Psoas muscle (tissue), 8 donors: ENCODE measurements around the gene USB1. TPM values are rescaled to one million over a fixed set of nuclear protein-coding genes. Genes with fewer than 3 reads are reported as not detected.

Experiments
- ATAC-seq, 4 donors: fragments of 200-7000 bp; cut with Tn5 transposase; one replicate each; pipeline ENCODE4 v1.9.1; 2020; ENCODE audit warnings: moderate library complexity in 3 of 4, mild to moderate bottlenecking in 2 of 4
- DNase-seq, 2 donors: peaks; one replicate each; pipeline ENCODE4 v3.0.0-alpha.2; 2020
- H3K27ac ChIP-seq: fragments of 200-600 bp; one replicate; pipeline ENCODE4 v1.8.0; 2022
- H3K27me3 ChIP-seq, 3 donors: fragments of 200-600 bp in 1 of 3; one replicate each; pipeline versions ENCODE4 v1.6.1 to v1.8.0; 2013 to 2022; ENCODE audit warnings: low read length in 2 of 3, mild to moderate bottlenecking in 2 of 3, moderate library complexity in 1 of 3; ENCODE audit not compliant: insufficient read depth in 3 of 3
- H3K36me3 ChIP-seq, 2 donors: fragments of 200-600 bp in 1 of 2; one replicate each; pipeline versions ENCODE4 v1.6.1 to v1.8.0; 2013 to 2022; ENCODE audit warnings: low read depth in 1 of 2, mild to moderate bottlenecking in 1 of 2, moderate library complexity in 1 of 2; ENCODE audit not compliant: insufficient read depth in 1 of 2
- H3K4me1 ChIP-seq: fragments of 200-600 bp; one replicate; pipeline ENCODE4 v1.8.0; 2022
- H3K4me3 ChIP-seq: fragments of 200-600 bp; one replicate; pipeline ENCODE4 v1.8.0; 2022; ENCODE audit warnings: mild to moderate bottlenecking
- H3K9me3 ChIP-seq: fragments of 200-600 bp; one replicate; pipeline ENCODE4 v1.8.0; 2022
- WGBS, 3 donors: extraction: QIAGEN DNeasy Blood & Tissue Kit; methylation state at CpG; one replicate each; pipeline versions ENCODE4 v1.1.6 to v1.1.7; 2013; 5-methylcytosine and 5-hydroxymethylcytosine counted together
- intact Hi-C, 2 donors: fragments of 100-400 bp; cut with DNase I; formaldehyde crosslinking; loops; one replicate each; pipeline versions ENCODE4 v1.11.0 to v1.14.2; 2022
- polyA plus RNA-seq, 3 donors: library from polyadenylated mRNA; stranded (reverse); fragments of 200-250 nt; gene quantifications; one replicate each; pipeline ENCODE4 v1.2.3, GENCODE V29; 2013
- total RNA-seq, 4 donors: library from RNA; stranded (reverse); fragmentation: NEBNext Ultra II Directional in 2 of 4; extraction: Animal tissue kit (Norgen Biotek cat#: 25700) in 2 of 4; gene quantifications; one replicate each; pipeline versions ENCODE4 v1.2.1 to v1.2.4, GENCODE V29; 2021 to 2023
- TF ChIP-seq, protein P1 (sequence below): fragments of 200-600 bp; IDR thresholded peaks from one replicate; pipeline ENCODE4 v1.8.0; 2022; ENCODE audit warnings: antibody characterized with exemption
- donor health status: healthy with polysubstance abuse.
- donor health status: DM: no; HTN: no; CAD: no; lungs with moderate emphysema.
- donor health status: Bipolar disorder and iron deficiency.
- donor health status: healthy.
- donor health status: DM: yes; HTN: yes; CAD: no.
- donor health status: DM: no; HTN: no; CAD: no.
- donor health status: DM: no; HTN: no; CAD: no.
- donor health status: DM: yes; HTN: yes; CAD: no.

Gene USB1
- total and polyA plus RNA-seq, 7 donors = 10.1 to 30.7 (median 18.5) TPM

DNA sequence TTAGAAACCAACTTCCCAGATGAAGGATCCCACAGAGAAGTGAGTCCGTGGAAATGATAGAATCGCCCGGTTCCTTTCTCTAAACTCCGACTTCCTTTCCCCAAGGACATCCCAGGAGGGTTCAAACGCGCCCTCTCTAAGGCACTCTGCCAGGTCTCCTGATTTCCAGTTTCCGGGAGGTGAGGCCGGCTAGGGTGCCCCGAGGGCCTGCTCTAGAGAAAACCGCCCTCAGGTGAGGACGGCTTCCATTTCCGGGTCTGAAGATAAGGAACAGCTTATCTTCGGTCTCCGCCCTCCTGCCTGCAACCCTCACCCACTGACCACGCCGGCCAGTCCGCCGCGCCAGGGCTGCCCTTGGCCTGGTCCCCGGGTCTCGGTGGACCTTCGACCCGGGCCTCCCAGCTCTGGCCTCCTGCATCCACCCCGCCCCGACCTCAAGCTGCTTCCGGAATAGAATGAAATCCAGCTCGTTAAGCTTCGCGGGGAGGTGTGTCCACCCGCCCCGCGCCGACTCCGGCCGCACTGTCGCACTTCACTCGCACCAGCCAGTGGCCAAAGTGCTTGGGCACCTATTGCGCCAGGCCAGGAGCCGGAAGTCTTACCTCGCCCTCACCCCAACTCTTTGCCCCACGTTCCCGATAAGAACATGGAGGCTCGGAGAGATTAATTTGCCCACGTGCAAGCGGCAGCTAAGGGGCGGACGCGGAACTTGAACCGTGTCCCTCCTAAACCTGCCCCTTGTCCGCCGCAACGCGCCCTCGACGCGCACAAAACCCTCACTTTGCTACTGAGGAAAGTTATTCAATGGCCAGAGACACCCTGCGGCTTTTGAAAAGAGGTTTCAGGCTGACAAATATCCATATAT lies 23.5 kb downstream of the USB1 start:
- H3K4me3 ChIP-seq = peak overlapping the region; percentile 78
- WGBS, 3 donors = 16 to 18% (median 16%) methylated on average over 57 of the region's 57 CpGs
- no peaks in the 10 kb centered on the region for H3K27me3 ChIP-seq
- peaks cover 26% of the 10 kb centered on the region for H3K4me1 ChIP-seq
- TF ChIP-seq, protein P1, sequence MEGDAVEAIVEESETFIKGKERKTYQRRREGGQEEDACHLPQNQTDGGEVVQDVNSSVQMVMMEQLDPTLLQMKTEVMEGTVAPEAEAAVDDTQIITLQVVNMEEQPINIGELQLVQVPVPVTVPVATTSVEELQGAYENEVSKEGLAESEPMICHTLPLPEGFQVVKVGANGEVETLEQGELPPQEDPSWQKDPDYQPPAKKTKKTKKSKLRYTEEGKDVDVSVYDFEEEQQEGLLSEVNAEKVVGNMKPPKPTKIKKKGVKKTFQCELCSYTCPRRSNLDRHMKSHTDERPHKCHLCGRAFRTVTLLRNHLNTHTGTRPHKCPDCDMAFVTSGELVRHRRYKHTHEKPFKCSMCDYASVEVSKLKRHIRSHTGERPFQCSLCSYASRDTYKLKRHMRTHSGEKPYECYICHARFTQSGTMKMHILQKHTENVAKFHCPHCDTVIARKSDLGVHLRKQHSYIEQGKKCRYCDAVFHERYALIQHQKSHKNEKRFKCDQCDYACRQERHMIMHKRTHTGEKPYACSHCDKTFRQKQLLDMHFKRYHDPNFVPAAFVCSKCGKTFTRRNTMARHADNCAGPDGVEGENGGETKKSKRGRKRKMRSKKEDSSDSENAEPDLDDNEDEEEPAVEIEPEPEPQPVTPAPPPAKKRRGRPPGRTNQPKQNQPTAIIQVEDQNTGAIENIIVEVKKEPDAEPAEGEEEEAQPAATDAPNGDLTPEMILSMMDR = no peak
- peak overlapping the region; percentile 82 for H3K27ac ChIP-seq
- no peaks in the 10 kb centered on the region for H3K9me3 ChIP-seq
- H3K36me3 ChIP-seq = peaks cover 0 to 5% of the 10 kb centered on the region in 2 donors
- peak; percentile 43 to 67 for DNase-seq
- intact Hi-C loops = loop anchor here (5.0 kb wide), 2 partner anchors 98 to 173 kb away; partner anchors contain the start of gene CSNK2A2 (in 1 of the 2)
- ATAC-seq = peak in 2 of 4 donors; percentile 12 to 22

DNA sequence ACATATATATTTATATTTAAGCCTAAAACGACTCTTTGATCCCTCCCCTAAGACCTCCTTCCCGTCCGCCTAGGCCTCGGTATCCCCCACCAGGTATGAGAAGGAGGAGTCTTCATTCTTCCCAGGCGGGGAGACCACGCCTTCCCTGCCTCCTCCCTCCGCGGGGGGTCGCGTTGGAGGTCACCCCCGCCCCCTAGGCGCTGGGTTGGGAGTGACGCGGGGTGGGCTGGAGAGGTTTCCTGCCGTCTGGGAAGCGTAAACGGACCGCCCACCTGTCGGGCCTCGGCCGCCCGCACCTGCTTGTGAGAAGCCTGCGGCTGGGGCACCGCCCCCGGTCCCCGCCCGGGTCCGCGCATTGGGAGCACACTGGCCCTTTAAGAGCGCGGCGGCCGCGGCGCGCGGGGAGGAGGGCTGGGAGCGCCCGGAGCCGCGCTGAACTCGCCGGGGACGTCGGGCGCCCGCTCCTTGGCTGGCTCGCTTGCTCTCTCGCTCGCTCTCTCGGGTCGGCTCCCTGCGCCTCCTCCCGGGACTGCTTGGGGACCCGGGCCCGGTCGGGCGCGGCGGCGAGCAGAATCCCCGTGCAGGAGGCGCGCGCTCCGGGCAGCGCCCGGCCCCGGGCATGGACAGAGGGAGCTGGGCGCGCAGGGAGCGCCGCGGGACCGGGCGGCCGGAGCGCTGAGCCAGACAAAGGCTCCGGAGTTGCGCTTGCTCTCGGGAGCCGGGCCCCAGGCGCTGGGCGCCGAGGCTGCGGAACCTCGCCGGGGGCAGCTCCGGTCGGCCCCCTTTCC lies 24.3 kb downstream of the USB1 start, which contains the start of gene MMP15:
Gene MMP15, plus strand, starts transcription at position 404 of the 788 bp plus-strand sequence. CDS start 597 bp downstream, outside the sequence.
- Histone ChIP-seq H3K27me3 (no peaks in the 10 kb centered on the region), H3K27ac (peak within 1 kb of the TSS; percentile 82), H3K9me3 (no peaks in the 10 kb centered on the region), H3K4me1 (peaks cover 28% of the 10 kb centered on the region), H3K4me3 (peak within 1 kb of the TSS; percentile 78), H3K36me3 (no peaks in the 10 kb centered on the region)
- intact Hi-C loops = no loop called here
- peak; percentile 75 to 81 (median 78) for ATAC-seq
- TF ChIP-seq, protein P1 = no peak
- DNase-seq = peak; percentile 66 to 78
- WGBS, 3 donors = 0 to 1% (median 0%) methylated on average over 75 to 90 of the region's 90 CpGs

DNA sequence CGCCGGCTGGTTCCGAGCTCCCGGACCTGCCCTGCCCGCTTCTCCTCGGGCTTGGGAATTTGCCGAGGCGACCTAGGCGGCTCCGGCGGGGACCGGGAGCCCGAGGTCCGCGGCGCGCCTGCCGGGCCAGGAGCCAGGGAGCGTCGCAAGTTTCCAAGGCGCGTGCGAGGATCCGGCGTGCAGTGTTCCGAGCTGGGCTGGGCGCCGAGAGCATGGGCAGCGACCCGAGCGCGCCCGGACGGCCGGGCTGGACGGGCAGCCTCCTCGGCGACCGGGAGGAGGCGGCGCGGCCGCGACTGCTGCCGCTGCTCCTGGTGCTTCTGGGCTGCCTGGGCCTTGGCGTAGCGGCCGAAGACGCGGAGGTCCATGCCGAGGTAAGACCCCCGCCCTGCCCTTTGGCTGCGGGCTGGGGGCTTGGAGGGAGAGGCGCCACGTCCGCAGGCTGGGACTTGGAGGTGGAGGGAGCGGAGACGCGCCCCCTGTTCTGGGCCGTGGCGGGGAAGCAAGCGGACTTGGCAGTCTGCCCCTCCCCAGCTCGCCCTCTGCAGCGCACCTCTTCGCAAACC lies 25.0 kb downstream of the USB1 start:
- TF ChIP-seq, protein P1 = no peak
- Histone ChIP-seq H3K4me3 (peak overlapping the region; percentile 78), H3K27me3 (no peaks in the 10 kb centered on the region), H3K4me1 (peaks cover 34% of the 10 kb centered on the region), H3K27ac (peak overlapping the region; percentile 82), H3K9me3 (no peaks in the 10 kb centered on the region), H3K36me3 (no peaks in the 10 kb centered on the region)
- 0 to 1% (median 0%) methylated on average over 48 to 65 of the region's 65 CpGs for WGBS, 3 donors
- intact Hi-C loops = no loop called here
- peak; percentile 64 to 80 for DNase-seq
- peak; percentile 47 to 66 (median 60) for ATAC-seq

- Histone ChIP-seq H3K27me3 (no peaks in the 10 kb centered on the region), H3K27ac (peak overlapping the region; percentile 82), H3K9me3 (no peaks in the 10 kb centered on the region), H3K4me1 (peaks cover 34% of the 10 kb centered on the region), H3K4me3 (peak overlapping the region; percentile 78), H3K36me3 (no peaks in the 10 kb centered on the region)
- peak in 3 of 4 donors; percentile 2 to 12 (median 2) for ATAC-seq
- WGBS, 3 donors = 0 to 1% (median 0%) methylated on average over 24 to 38 of the region's 38 CpGs
- intact Hi-C loops = no loop called here
- no peak for DNase-seq
- TF ChIP-seq, protein P1 = no peak
Measured at GRCh38 chr16:58026705-58027160, 25.5 kb downstream of the USB1 start.
